HG03565 (cell line): Measurements from ENCODE around the gene FOXN4.

Experiments used
- ATAC-seq: cut with Tn5 transposase; IDR thresholded peaks from one replicate; pipeline ENCODE4 v1.9.1; 2021; ENCODE audit warnings: mild to moderate bottlenecking, moderate library complexity; ENCODE audit not compliant: unreplicated experiment

Gene FOXN4

GRCh38 chr12:109284392-109284791 lies 24.7 kb downstream of the FOXN4 start:
- no peak for ATAC-seq

DNA sequence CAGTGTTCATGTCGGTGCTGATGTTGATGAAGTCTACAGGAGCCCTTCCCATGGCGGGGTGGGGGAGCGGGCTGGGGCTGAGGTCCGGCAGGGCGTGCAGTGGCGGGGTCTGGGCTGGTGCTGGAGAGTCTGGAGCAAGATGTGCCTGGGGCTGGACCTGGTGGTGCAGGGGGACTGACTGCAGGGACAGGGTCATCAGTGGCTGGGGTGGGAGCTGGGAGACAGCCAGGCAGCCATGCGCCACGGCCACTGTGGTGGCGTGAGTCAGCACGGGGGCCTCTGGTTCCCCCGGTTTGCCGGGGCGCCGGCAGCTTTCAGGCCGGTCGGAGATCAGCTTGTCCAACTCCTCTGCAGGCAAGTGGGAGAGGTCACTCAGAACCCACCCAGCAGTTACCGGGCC lies 27.6 kb downstream of the FOXN4 start:
- ATAC-seq, result no peak

GRCh38 chr12:109279525-109279924 lies 29.6 kb downstream of the FOXN4 start:
- ATAC-seq, result no peak

GRCh38 chr12:109278912-109279311 lies 30.2 kb downstream of the FOXN4 start:
- ATAC-seq, result no peak

- ATAC-seq, result no peak
These were observed 31.0 kb downstream of the FOXN4 start for GRCh38 chr12:109277899-109278762.

- no peak for ATAC-seq
These were observed 31.7 kb downstream of the FOXN4 start for GRCh38 chr12:109277255-109277898.

GRCh38 chr12:109276160-109276559 lies 32.9 kb downstream of the FOXN4 start:
- no peak for ATAC-seq

DNA sequence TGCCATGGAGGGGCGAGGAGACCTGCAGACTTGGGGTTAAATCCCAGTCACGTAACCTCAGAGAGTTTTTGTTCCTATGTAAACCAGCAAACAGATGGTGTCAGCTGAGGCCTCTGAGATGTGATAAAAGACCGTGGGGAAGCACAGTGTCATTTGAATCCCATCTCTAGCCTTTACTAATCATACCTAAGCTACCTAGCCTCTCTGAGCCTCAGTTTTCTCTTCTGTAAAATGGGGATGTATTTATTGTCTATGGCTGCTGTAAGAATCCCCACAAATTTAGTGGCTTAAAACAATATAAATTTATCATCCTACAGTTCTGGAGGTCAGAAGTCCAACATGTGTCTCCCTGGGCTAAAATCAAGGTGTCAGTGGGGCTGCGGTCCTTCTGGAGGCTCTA lies 33.9 kb downstream of the FOXN4 start:
- no peak for ATAC-seq

GRCh38 chr12:109274381-109274780 lies 34.7 kb downstream of the FOXN4 start:
- no peak for ATAC-seq

DNA sequence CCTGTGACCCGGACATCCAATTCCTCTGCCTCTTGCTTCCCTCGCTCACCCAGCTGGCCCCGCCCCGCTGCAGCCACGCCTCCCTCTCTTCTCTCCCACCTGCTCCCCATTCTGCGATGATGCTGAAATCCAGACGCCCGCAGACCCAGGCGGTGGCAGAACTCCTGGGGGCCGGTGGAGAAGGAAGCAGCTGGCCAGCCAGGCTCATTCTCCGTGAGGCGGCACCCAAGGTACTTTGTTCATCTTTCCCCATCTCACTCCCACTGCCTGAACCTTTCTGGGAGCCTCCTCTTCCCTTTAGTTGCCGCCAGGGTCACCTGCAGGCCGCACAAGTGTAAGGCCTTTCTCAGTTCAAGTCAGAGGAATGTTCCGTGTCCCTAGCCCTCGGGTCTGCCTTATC lies 35.7 kb downstream of the FOXN4 start:
- no peak for ATAC-seq

- no peak for ATAC-seq
These were observed 37.7 kb downstream of the FOXN4 start for GRCh38 chr12:109271418-109271817.

DNA sequence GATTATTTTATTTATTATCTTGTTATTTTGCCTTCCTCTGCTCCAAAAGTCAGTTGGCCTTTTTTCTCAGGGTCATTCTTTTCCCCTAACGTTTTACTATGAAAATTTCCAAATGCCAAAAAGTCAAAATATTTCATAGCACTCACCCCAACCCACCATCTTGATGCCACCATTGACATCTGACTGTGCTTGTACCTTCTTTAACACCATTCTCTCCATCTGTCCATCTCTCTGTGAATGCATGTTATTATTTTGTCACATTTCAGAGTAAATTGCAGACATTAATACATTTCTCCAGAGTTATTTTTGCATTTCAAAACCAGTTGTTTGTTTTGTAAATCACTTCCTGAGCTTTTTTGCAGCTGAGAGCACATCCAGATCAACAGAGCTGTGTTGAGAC lies 38.6 kb downstream of the FOXN4 start:
- ATAC-seq, result no peak

- ATAC-seq, result no peak
These were observed 39.7 kb downstream of the FOXN4 start for GRCh38 chr12:109269428-109269827.

- no peak for ATAC-seq
These were observed 40.2 kb downstream of the FOXN4 start for GRCh38 chr12:109268896-109269295.

DNA sequence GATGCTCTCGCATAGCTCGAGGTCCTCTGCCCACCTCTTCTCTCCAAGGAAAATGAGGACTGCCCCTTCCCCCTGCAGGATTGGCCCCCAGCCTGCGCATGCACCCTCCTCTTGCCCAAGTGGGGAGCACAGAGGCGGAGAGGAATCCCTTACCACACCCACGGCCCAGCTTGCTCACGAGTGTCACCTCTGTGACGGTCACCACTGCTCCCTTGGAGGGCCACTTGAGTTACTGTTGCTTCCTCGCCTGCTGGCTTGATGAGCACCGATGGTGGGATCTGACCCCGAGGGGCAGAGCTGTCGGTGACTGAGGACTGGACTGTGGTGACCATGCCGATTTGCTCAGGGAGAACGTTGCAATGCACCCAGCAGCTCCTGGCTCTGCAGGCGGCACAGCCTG lies 41.7 kb downstream of the FOXN4 start:
- no peak for ATAC-seq

DNA sequence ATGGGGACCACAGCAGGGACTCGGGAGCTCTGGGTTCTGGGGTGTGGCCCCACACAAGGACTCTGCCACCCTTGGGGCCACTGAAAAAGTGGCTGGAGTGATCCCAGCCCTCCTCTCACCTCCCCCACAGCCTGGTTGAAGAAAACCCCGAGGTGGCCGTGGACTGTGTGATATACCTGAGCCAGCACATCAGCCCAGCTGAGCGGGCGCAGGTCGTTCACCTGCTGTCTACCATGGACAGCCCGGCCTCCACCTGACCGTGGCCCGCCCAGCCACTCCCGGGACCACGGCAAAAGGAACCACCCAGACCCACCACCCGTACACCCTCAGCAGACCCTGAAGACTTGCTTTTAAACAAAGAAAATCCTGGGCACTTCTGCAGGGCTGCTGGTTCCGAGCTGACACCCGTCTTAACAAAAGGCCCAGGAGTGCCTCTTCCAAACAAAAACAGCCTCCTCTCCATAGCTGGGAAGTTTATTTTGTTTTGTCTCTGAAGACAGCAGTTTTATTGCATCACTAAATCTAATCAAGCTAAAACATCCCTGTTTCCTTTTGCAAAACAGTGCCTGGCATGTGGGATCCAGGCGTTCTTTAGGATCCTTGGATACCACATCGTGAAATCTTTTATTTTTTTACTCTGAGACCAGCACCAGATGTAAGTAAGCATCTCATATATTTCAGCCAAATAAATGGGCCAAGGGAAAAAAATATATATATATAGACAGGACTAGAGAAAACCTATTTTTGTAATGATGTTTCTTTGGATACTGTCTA lies 42.8 kb downstream of the FOXN4 start:
- ATAC-seq, result no peak

DNA sequence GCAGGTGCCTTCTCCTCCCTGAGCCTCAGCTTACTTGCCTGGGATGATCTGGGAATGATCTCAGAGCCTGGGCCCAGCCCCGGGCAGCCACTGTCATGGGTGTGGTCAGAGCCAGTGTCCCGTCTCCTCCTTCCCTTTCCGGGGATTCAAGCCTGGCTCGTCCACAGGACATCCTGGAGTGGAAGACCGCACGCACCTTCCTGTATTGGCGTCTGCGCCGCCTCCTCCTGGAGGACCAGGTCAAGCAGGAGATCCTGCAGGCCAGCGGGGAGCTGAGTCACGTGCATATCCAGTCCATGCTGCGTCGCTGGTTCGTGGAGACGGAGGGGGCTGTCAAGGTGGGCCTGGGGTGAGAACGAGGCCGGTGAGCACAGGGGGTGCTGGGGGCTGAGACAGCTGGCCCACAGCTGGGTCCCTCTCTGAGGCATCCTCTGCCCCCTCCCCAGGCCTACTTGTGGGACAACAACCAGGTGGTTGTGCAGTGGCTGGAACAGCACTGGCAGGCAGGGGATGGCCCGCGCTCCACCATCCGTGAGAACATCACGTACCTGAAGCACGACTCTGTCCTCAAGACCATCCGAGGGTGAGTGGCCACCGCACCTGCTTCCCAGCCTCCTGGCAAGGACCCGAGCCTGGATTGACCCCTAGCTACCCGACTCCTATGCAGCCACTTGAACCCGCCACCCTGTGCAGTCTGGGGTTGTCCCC lies 44.0 kb downstream of the FOXN4 start:
- ATAC-seq, result no peak

- ATAC-seq, result no peak
These were observed 44.8 kb downstream of the FOXN4 start for GRCh38 chr12:109264095-109264942.

DNA sequence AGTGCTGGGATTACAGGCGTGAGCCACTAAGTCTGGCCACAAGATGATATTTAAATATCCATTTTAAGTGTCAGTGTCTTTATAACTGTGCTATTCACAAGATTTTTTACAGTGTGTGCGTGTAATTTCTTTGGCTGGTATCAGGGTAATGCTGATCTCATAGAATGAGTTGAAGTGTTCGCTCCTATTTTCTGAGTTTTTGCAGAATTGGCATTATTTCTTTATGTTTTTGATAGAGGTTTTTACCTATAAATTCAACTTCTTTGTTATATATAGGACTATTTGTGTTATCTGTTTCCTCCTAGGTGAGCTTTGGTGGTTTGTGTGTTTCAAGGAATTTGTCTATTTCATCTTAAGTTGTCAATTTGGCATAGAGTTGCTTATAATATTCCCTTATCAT lies 45.6 kb downstream of the FOXN4 start:
- no peak for ATAC-seq

DNA sequence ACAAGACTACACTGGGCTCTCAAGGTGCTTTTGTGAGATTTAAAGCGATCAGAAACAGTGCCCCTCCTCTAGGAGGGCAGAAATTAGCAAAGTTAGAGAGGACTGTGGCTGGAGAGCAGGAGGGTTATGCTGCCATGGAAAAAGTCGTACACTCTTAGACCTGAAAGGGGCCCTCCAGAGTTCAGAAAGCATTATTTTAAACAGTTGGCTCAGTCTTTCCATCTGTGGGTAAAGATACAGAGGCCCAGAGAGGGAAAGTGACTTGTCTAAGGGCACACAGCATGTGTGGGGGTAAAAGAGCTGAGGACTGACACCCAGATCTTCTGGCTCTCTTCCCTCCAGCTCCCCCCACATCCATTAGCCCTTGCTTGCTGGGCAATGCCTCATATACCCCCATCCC lies 47.1 kb downstream of the FOXN4 start:
- ATAC-seq, result no peak
